A549 treated with CpdA at 1 μM for 4 hours (cell line): ENCODE results near the gene SHKBP1. TPM values are rescaled to one million over a fixed set of nuclear protein-coding genes. Genes with fewer than 3 reads are reported as not detected.

Source experiments
- total RNA-seq: library from RNA; stranded (reverse); fragments of 200-300 nt; extraction: Qiagen RNA extraction; gene quantifications from 5 replicates; pipeline ENCODE4 v1.2.3, GENCODE V29; 2022; ENCODE audit warnings: low read depth

The SHKBP1 gene
- total RNA-seq, result 107 to 161 TPM (median 136 TPM) in 5 replicates

GRCh38 chr19:40576585-40577451 lies at the start of gene SHKBP1:
Gene SHKBP1, plus strand, starts transcription at chr19:40576873. Its CDS starts 27 bp downstream, at chr19:40576900.

GRCh38 chr19:40601134-40601974 lies 24.7 kb downstream of the SHKBP1 start, which contains the start of gene LTBP4:
Gene LTBP4, plus strand, starts transcription at chr19:40601369. Its CDS starts 19 bp downstream, at chr19:40601388.

Other genes with a start within 250 kb of the SHKBP1 start
- gene C19orf47, start 228.5 kb upstream of the SHKBP1 start, total RNA-seq, result 22.8 to 32.2 TPM (median 32.0 TPM) in 5 replicates
- gene PLD3, start 228.2 kb upstream of the SHKBP1 start, total RNA-seq, result 249 to 274 TPM (median 257 TPM) in 5 replicates
- gene HIPK4, start 186.7 kb upstream of the SHKBP1 start, total RNA-seq, result 0.19 to 0.41 TPM (median 0.23 TPM) in 5 replicates
- gene PRX, start 163.5 kb upstream of the SHKBP1 start, total RNA-seq, result 1.2 to 1.9 TPM (median 1.5 TPM) in 5 replicates
- 23.5 to 42.7 TPM (median 31.9 TPM) in 5 replicates for gene SERTAD1, start 150.9 kb upstream of the SHKBP1 start, total RNA-seq
- 38.2 to 51.9 TPM (median 46.8 TPM) in 5 replicates for gene SERTAD3, start 132.5 kb upstream of the SHKBP1 start, total RNA-seq
- 255 to 344 TPM (median 323 TPM) in 5 replicates for gene BLVRB, start 111.1 kb upstream of the SHKBP1 start, total RNA-seq
- 0.45 to 1.3 TPM (median 0.92 TPM) in 5 replicates for gene SPTBN4, start 109.9 kb upstream of the SHKBP1 start, total RNA-seq
- gene LTBP4, start 24.5 kb downstream of the SHKBP1 start, total RNA-seq, result 44.4 to 77.5 TPM (median 55.6 TPM) in 5 replicates
- 50.2 to 67.7 TPM (median 56.5 TPM) in 5 replicates for gene NUMBL, start 113.8 kb downstream of the SHKBP1 start, total RNA-seq
- gene COQ8B, start 140.0 kb downstream of the SHKBP1 start, total RNA-seq, result 62.8 to 73.6 TPM (median 64.7 TPM) in 5 replicates
- 15.6 to 19.0 TPM (median 18.5 TPM) in 5 replicates for gene ITPKC, start 140.2 kb downstream of the SHKBP1 start, total RNA-seq
- gene ACTMAP, start 173.6 kb downstream of the SHKBP1 start, total RNA-seq, result 16.2 to 22.4 TPM (median 17.8 TPM) in 5 replicates
- gene SNRPA, start 174.3 kb downstream of the SHKBP1 start, total RNA-seq, result 155 to 196 TPM (median 163 TPM) in 5 replicates
- 0.33 to 0.64 TPM in 2 of 5 replicates, not detected in the others for gene MIA, start 198.6 kb downstream of the SHKBP1 start, total RNA-seq
- 10.8 to 21.0 TPM (median 18.1 TPM) in 5 replicates for gene RAB4B, start 201.4 kb downstream of the SHKBP1 start, total RNA-seq
- 67.7 to 83.5 TPM (median 83.2 TPM) in 5 replicates for gene EGLN2, start 222.3 kb downstream of the SHKBP1 start, total RNA-seq